ENCODE results near the gene KLHDC4.

KLHDC4 gene

DNA sequence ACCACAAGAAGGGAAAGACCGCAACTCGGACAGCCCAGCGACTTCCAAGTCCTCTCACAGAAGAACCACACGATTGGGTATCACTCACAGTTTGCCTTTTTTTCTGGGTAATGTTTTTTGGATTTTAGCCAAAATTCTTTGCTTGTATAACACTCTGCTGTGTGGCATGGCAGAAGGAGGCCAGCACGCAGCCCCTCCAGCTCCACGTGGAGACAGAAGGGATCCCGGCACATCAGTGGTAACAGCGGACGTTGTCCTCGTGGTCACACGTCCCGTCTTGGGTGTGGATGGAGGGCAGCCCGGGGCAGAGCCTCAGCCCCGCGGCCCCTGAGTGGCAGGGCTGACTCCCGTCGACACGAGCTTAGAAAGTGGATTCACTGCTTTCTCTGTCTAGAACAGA is 69.1 kb downstream of the KLHDC4 start:
- no peak for DNase-seq (ENCODE audit: insufficient read length, low spot score)
- no peak for FAIRE-seq
- TF ChIP-seq, protein P1, sequence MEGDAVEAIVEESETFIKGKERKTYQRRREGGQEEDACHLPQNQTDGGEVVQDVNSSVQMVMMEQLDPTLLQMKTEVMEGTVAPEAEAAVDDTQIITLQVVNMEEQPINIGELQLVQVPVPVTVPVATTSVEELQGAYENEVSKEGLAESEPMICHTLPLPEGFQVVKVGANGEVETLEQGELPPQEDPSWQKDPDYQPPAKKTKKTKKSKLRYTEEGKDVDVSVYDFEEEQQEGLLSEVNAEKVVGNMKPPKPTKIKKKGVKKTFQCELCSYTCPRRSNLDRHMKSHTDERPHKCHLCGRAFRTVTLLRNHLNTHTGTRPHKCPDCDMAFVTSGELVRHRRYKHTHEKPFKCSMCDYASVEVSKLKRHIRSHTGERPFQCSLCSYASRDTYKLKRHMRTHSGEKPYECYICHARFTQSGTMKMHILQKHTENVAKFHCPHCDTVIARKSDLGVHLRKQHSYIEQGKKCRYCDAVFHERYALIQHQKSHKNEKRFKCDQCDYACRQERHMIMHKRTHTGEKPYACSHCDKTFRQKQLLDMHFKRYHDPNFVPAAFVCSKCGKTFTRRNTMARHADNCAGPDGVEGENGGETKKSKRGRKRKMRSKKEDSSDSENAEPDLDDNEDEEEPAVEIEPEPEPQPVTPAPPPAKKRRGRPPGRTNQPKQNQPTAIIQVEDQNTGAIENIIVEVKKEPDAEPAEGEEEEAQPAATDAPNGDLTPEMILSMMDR (IDR thresholded peaks at IDR 0.05; ENCODE audit: insufficient read depth, missing control alignments), result no peak

DNA sequence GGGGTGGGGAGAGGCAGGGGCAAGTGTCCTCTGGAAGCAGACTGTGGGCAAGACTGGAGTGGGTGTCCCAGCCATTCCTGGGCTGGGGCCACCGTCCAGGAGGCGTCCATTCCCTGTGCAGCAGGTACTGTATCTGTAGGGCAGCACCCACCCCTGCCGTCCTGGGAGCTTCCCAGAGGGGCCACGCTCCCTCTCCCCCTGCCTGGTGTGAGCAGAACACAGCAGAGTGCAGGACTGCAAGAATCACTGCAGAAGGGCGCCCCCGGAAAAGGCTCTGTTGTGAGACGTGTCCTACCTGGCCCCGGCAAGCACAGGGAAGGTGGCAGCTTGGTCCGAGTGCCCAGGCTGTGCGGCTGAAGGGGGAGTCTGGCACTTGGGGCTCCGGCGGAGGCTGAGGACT is 70.3 kb downstream of the KLHDC4 start:
- DNase-seq (ENCODE audit: insufficient read length, low spot score), result no peak
- FAIRE-seq, result no peak
- TF ChIP-seq, protein P1 (IDR thresholded peaks at IDR 0.05; ENCODE audit: insufficient read depth, missing control alignments), result no peak

DNA sequence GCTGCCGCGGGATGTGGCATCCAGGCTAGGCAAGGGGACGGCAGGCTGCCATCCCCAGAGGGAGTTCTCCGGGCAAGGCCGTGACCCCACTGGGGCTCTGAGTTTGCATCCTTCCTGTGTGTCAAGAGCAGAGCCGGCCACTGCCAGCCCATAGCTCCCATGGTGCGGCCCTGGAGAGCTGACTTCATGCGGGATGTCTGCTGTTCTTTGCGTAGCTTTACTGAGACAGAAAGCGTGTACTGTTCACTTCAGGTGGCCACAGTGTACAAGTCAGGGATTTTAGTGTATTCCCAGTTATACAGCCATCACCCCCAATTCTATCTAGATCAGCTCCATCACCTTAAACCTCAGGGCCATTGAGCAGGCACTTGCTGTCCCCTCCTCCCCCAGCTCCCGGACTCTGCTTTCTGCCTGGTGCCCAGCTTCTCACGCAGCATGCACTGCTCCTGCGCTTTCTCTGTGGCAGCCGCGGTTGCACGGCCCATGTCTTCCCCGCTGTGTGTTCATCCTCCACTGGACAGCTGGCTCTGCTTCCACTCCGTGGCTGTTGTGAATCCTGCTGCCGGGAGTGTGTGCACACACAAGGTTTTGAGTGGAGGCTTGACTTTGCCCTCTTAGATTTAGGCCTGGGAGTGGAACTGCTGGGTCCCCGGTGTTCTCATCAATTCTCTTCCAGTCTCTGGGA is 71.2 kb downstream of the KLHDC4 start:
- FAIRE-seq, result no peak
- no peak for DNase-seq (ENCODE audit: insufficient read length, low spot score)
- TF ChIP-seq, protein P1 (IDR thresholded peaks at IDR 0.05; ENCODE audit: insufficient read depth, missing control alignments), result no peak

DNA sequence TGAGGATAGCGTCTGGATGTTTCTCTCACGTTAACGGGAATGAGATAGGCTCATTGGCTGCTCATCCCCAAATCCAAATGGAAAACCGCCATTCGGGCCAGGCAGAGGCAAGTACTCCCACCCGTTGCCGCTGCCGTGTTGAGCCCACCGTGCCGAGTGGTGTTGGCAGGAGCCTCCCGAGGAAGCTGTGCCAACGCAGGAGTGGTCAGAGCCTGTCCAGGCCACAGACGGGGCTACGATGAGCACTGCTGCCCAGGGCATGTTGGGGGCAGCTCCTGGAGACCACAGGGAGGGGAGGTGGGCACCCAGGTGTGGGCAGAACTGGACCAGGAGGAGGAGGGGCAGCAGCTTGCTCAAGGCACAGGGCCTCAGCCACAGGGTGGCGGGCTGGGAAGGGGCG is 72.0 kb downstream of the KLHDC4 start:
- DNase-seq (ENCODE audit: insufficient read length, low spot score) (no peak), FAIRE-seq (no peak)
- TF ChIP-seq, protein P1 (IDR thresholded peaks at IDR 0.05; ENCODE audit: insufficient read depth, missing control alignments), result no peak

DNA sequence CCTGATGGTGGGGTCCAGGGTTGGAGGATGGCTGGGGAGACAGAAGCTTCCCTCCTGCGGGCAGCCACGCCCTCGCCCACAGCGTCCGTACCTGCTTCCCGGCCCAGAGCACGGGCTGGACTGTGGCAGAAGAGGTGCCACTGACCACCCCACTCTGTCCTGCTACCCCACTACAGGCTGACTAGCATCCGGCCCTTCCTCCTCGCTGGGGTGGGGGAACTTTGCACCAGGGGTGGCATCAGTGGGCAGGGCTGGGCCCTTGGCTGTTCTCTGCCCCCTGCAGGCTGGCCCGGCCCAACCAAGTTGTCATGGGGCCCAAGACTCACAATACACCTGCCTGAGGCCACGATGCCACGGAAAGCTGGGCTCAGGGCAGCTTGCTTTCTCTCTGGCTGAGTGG is 73.0 kb downstream of the KLHDC4 start:
- TF ChIP-seq, protein P1 (IDR thresholded peaks at IDR 0.05; ENCODE audit: insufficient read depth, missing control alignments), result no peak
- DNase-seq (ENCODE audit: insufficient read length, low spot score) (no peak), FAIRE-seq (no peak)

DNA sequence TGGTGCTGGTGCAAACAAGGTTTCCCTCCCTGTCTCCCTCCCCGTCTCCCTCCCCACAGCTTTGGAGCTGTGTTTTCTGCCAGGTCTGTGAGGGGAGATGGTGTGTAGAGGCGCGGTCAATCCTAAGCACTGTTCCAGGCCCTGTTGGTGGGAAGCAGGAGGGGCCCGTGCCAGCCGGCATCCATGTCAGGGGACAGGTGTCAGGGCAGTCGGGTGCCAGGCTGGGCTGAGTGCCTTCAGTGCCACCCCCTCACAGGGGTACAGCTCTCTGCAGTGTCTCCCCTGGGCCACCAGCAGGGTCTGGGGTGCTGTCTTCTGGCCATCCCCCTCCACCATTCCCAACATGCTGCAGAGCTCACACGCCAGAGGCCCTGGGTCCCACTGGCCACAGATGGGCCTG is 73.6 kb downstream of the KLHDC4 start:
- DNase-seq (ENCODE audit: insufficient read length, low spot score) (no peak), FAIRE-seq (no peak)
- TF ChIP-seq, protein P1 (IDR thresholded peaks at IDR 0.05; ENCODE audit: insufficient read depth, missing control alignments), result no peak

DNA sequence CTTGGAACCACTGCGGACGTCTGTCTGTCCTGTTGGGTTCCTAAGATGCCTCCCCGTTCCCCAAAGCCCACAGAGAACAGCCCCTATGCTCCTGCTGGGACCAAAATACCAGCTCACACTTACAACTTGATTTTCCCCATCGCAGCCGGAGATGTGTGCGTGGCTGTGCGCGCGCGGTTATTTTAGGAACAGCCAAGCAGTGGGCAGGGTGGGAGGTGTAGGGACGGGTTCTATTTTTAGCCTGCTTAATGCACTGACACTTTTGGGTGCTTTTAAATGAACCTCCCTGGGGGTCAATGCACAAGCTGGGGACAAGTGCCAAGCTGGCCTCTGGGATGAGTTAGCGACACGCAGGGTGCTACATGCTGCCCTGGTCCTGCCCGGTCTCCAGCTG is 74.1 kb downstream of the KLHDC4 start:
- TF ChIP-seq, protein P1 (IDR thresholded peaks at IDR 0.05; ENCODE audit: insufficient read depth, missing control alignments), result no peak
- DNase-seq (ENCODE audit: insufficient read length, low spot score), result no peak
- no peak for FAIRE-seq

All from D721Med (cell line).